Right atrium auricular region (tissue), 2 donors: ENCODE measurements around the gene RPL3. TPM values are rescaled to one million over a fixed set of nuclear protein-coding genes. Genes with fewer than 3 reads are reported as not detected.

Source experiments
- DNase-seq: peaks from one replicate; pipeline ENCODE4 v3.0.0-alpha.2; 2019; ENCODE audit warnings: low spot score
- H3K27ac ChIP-seq, 2 donors: fragments of 200-600 bp; sonication (generic); 1 replicate in 1 of 2; 2 replicates in 1 of 2; pipeline ENCODE4 v1.5.1; 2016 to 2019
- H3K27me3 ChIP-seq, 2 donors: fragments of 200-600 bp; sonication (generic); one replicate each; pipeline versions ENCODE4 v1.5.1 to v1.6.0; 2017 to 2019
- H3K36me3 ChIP-seq: fragments of 200-600 bp; sonication (generic); one replicate; pipeline ENCODE4 v1.5.1; 2016
- H3K4me1 ChIP-seq, 2 donors: fragments of 200-600 bp; sonication (generic); one replicate each; pipeline versions ENCODE4 v1.5.1 to v1.6.0; 2017 to 2019
- H3K4me3 ChIP-seq, 2 donors: fragments of 200-600 bp; sonication (generic); 1 replicate in 1 of 2; 2 replicates in 1 of 2; pipeline ENCODE4 v1.5.1; 2017 to 2019; ENCODE audit warnings: mild to moderate bottlenecking in 1 of 2, moderate library complexity in 1 of 2
- H3K9me3 ChIP-seq, 2 donors: fragments of 200-600 bp; sonication (generic); one replicate each; pipeline ENCODE4 v1.5.1; 2019
- total RNA-seq, 2 donors: library from RNA; depleted of rRNA; stranded (reverse); fragments of >200 nt; gene quantifications; one replicate each; pipeline ENCODE4 v1.1.0, GENCODE V29; 2016
- TF ChIP-seq, protein P1 (sequence below), 2 donors: fragments of 200-600 bp; sonication (generic); IDR thresholded peaks; one replicate each; pipeline ENCODE4 v1.5.1; 2019; ENCODE audit warnings: antibody characterized with exemption in 2 of 2

Gene RPL3
- total RNA-seq, 2 donors from 2014 or later: 440 to 1,190 TPM

DNA sequence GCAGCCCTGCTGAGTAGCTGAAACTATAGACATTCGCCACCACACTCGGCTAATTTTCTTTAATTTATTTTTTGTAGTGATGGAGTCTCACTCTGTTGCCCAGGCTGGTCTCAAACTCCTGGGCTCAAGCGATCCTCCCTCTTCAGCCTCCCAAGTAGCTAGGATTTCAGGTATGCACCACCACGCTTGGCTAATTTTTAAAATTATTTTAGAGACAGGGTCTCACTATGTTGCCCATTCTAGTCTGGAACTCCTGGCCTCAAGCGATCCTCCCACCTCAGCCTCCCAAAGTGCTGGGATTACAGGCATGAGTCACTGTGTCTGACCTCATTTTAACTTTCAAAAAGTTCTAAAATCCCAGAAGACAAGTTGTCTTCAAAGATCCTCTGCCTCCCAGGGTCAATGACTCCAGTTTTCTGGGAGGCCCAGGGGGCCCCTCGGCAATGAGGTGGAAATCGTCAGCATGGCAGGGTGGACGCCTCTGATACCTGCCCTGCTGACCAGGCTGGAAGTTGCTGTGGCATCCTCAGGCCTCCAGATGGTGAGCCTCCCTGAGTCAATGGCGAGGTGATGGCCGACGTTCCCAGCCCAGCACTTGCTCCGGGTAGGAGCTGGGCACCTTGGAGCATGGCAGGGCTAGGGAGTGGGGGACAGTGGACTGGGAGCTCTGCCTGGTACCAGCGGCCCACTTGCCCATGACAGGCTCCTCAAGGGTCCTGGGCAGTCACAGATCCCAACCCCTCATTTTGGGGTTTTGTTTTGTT lies 31.1 kb downstream of the RPL3 start:
- Histone ChIP-seq H3K9me3 (peaks cover 0 to 9% of the 10 kb centered on the region in 2 donors), H3K4me3 (no peak overlapping the region), H3K27ac (no peak overlapping the region), H3K4me1 (peaks cover 0 to 46% of the 10 kb centered on the region in 2 donors), H3K36me3 (no peaks in the 10 kb centered on the region), H3K27me3 (no peaks in the 10 kb centered on the region)
- TF ChIP-seq, protein P1, sequence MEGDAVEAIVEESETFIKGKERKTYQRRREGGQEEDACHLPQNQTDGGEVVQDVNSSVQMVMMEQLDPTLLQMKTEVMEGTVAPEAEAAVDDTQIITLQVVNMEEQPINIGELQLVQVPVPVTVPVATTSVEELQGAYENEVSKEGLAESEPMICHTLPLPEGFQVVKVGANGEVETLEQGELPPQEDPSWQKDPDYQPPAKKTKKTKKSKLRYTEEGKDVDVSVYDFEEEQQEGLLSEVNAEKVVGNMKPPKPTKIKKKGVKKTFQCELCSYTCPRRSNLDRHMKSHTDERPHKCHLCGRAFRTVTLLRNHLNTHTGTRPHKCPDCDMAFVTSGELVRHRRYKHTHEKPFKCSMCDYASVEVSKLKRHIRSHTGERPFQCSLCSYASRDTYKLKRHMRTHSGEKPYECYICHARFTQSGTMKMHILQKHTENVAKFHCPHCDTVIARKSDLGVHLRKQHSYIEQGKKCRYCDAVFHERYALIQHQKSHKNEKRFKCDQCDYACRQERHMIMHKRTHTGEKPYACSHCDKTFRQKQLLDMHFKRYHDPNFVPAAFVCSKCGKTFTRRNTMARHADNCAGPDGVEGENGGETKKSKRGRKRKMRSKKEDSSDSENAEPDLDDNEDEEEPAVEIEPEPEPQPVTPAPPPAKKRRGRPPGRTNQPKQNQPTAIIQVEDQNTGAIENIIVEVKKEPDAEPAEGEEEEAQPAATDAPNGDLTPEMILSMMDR (IDR thresholded peaks at IDR 0.05): no peak
- no peak for DNase-seq

GRCh38 chr22:39287076-39287725 lies 32.2 kb downstream of the RPL3 start:
- no peaks in the 10 kb centered on the region for H3K27me3 ChIP-seq
- H3K9me3 ChIP-seq: peaks cover 0 to 9% of the 10 kb centered on the region in 2 donors
- peaks cover 0 to 49% of the 10 kb centered on the region in 2 donors for H3K4me1 ChIP-seq
- DNase-seq: no peak
- no peak overlapping the region for H3K4me3 ChIP-seq
- TF ChIP-seq, protein P1 (IDR thresholded peaks at IDR 0.05): no peak
- no peak overlapping the region for H3K27ac ChIP-seq
- no peaks in the 10 kb centered on the region for H3K36me3 ChIP-seq

DNA sequence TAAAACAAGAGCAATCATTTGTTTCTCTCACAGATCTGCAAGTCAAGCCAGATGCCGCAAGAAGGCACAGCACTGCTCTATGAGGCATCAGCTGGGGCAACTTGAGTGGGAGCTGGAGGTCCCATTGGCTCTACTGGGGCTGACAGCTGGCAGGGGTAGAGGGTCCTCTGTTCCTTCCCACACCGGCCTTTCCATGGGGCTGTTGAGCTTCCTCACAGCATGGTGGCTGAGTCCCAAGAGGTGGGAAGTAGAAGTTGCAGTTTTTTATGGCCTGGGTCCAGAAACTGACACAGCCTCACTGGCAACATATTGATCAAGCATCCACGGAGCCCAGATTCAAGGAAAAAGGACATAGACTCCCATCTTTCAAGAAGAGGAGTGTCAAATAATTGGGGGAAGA lies 34.4 kb downstream of the RPL3 start:
- H3K4me1 ChIP-seq: peaks cover 0 to 27% of the 10 kb centered on the region in 2 donors
- TF ChIP-seq, protein P1 (IDR thresholded peaks at IDR 0.05): no peak

GRCh38 chr22:39284142-39284980 lies 35.1 kb downstream of the RPL3 start:
- Histone ChIP-seq H3K27ac (peak overlapping the region; percentile 78 to 82), H3K4me1 (peaks cover 0 to 26% of the 10 kb centered on the region in 2 donors), H3K36me3 (no peaks in the 10 kb centered on the region), H3K4me3 (no peak overlapping the region), H3K9me3 (peaks cover 0 to 9% of the 10 kb centered on the region in 2 donors), H3K27me3 (no peaks in the 10 kb centered on the region)
- no peak for DNase-seq
- TF ChIP-seq, protein P1 (IDR thresholded peaks at IDR 0.05): no peak

More for the DNA sequence above, 34.4 kb downstream of the RPL3 start:
- DNase-seq: no peak
- Histone ChIP-seq H3K27ac (no peak overlapping the region), H3K4me3 (no peak overlapping the region), H3K36me3 (no peaks in the 10 kb centered on the region), H3K9me3 (peaks cover 0 to 9% of the 10 kb centered on the region in 2 donors), H3K27me3 (no peaks in the 10 kb centered on the region)

GRCh38 chr22:39283322-39284141 lies 35.9 kb downstream of the RPL3 start:
- TF ChIP-seq, protein P1 (IDR thresholded peaks at IDR 0.05): no peak
- H3K36me3 ChIP-seq: no peaks in the 10 kb centered on the region
- H3K4me3 ChIP-seq: no peak overlapping the region
- peak; percentile 80 for DNase-seq
- H3K27ac ChIP-seq: peak overlapping the region; percentile 78 to 82
- peaks cover 0 to 26% of the 10 kb centered on the region in 2 donors for H3K4me1 ChIP-seq
- peaks cover 0 to 9% of the 10 kb centered on the region in 2 donors for H3K9me3 ChIP-seq
- H3K27me3 ChIP-seq: no peaks in the 10 kb centered on the region
